NCI-H146 (cell line): ENCODE results near the gene ATP6V0A4.
A peak's percentile ranks its signal among the peaks of the same experiment; 100 is the strongest.
"Not testable (repeated sequence)": the region's sequence is repeated elsewhere in the genome, so short reads cannot be mapped to it uniquely, and the experiment has no call there.

Experiments
- DNase-seq: peaks from one replicate; lab custom pipeline; 2025; lab: John Stamatoyannopoulos, UW

Gene ATP6V0A4

GRCh38 chr7:138802706-138803105 lies 4.7 kb upstream of the ATP6V0A4 start:
- no peak for DNase-seq

- DNase-seq: no peak
These were observed 3.3 kb upstream of the ATP6V0A4 start for GRCh38 chr7:138801256-138801655.

GRCh38 chr7:138799336-138800000 lies 1.5 kb upstream of the ATP6V0A4 start:
- no peak for DNase-seq

GRCh38 chr7:138798836-138799235 lies 840 bp upstream of the ATP6V0A4 start:
- DNase-seq: no peak

- not testable (repeated sequence) for DNase-seq
These were observed 950 bp downstream of the ATP6V0A4 start for GRCh38 chr7:138797046-138797445.

GRCh38 chr7:138796038-138796615 lies 1.9 kb downstream of the ATP6V0A4 start:
- DNase-seq: no peak

- no peak for DNase-seq
These were observed 12.2 kb downstream of the ATP6V0A4 start for GRCh38 chr7:138785587-138786437.

- no peak for DNase-seq
These were observed 13.3 kb downstream of the ATP6V0A4 start for GRCh38 chr7:138784692-138785091.

GRCh38 chr7:138781004-138781403 lies 17.0 kb downstream of the ATP6V0A4 start:
- no peak for DNase-seq

GRCh38 chr7:138776166-138776833 lies 21.7 kb downstream of the ATP6V0A4 start:
- peak; percentile 75 for DNase-seq

- DNase-seq: no peak
These were observed 24.2 kb downstream of the ATP6V0A4 start for GRCh38 chr7:138773817-138774216.

- no peak for DNase-seq
These were observed 24.8 kb downstream of the ATP6V0A4 start for GRCh38 chr7:138773176-138773575.

GRCh38 chr7:138770904-138771303 lies 27.1 kb downstream of the ATP6V0A4 start:
- DNase-seq: no peak

GRCh38 chr7:138768241-138768640 lies 29.8 kb downstream of the ATP6V0A4 start:
- no peak for DNase-seq

- no peak for DNase-seq
These were observed 41.3 kb downstream of the ATP6V0A4 start for GRCh38 chr7:138756591-138757242.

- DNase-seq: no peak
These were observed 42.0 kb downstream of the ATP6V0A4 start for GRCh38 chr7:138755842-138756590.

- DNase-seq: no peak
These were observed 42.7 kb downstream of the ATP6V0A4 start for GRCh38 chr7:138755331-138755747.

GRCh38 chr7:138753610-138754009 lies 44.4 kb downstream of the ATP6V0A4 start:
- DNase-seq: no peak

GRCh38 chr7:138753150-138753518 lies 44.9 kb downstream of the ATP6V0A4 start:
- DNase-seq: no peak

GRCh38 chr7:138752518-138753149 lies 45.4 kb downstream of the ATP6V0A4 start:
- no peak for DNase-seq
